Measurements from ENCODE around the gene TRIM42.

Gene TRIM42

GRCh38 chr3:140709751-140710150 lies 31.9 kb downstream of the TRIM42 start:
- DNase-seq (ENCODE audit: low read depth in 2 of 2, low spot score in 1 of 2) = no peak

GRCh38 chr3:140710711-140711389 lies 33.0 kb downstream of the TRIM42 start:
- DNase-seq (ENCODE audit: low read depth in 2 of 2, low spot score in 1 of 2) = no peak

GRCh38 chr3:140711390-140712035 lies 33.6 kb downstream of the TRIM42 start:
- no peak for DNase-seq (ENCODE audit: low read depth in 2 of 2, low spot score in 1 of 2)

GRCh38 chr3:140712301-140712700 lies 34.4 kb downstream of the TRIM42 start:
- no peak for DNase-seq (ENCODE audit: low read depth in 2 of 2, low spot score in 1 of 2)

- DNase-seq (ENCODE audit: low read depth in 2 of 2, low spot score in 1 of 2) = no peak
Observed at GRCh38 chr3:140715035-140715434, 37.2 kb downstream of the TRIM42 start.

GRCh38 chr3:140717921-140718320 lies 40.1 kb downstream of the TRIM42 start:
- no peak for DNase-seq (ENCODE audit: low read depth in 2 of 2, low spot score in 1 of 2)

GRCh38 chr3:140719841-140720614 lies 42.2 kb downstream of the TRIM42 start:
- no peak for DNase-seq (ENCODE audit: low read depth in 2 of 2, low spot score in 1 of 2)

GRCh38 chr3:140723576-140723975 lies 45.7 kb downstream of the TRIM42 start:
- DNase-seq (ENCODE audit: low read depth in 2 of 2, low spot score in 1 of 2) = no peak

GRCh38 chr3:140724856-140725812 lies 47.3 kb downstream of the TRIM42 start:
- no peak for DNase-seq (ENCODE audit: low read depth in 2 of 2, low spot score in 1 of 2)

GRCh38 chr3:140726066-140726465 lies 48.2 kb downstream of the TRIM42 start:
- DNase-seq (ENCODE audit: low read depth in 2 of 2, low spot score in 1 of 2) = no peak

- no peak for DNase-seq (ENCODE audit: low read depth in 2 of 2, low spot score in 1 of 2)
Observed at GRCh38 chr3:140727886-140728285, 50.0 kb downstream of the TRIM42 start.

GRCh38 chr3:140731440-140732119 lies 53.7 kb downstream of the TRIM42 start:
- no peak for DNase-seq (ENCODE audit: low read depth in 2 of 2, low spot score in 1 of 2)

GRCh38 chr3:140733623-140734022 lies 55.8 kb downstream of the TRIM42 start:
- no peak for DNase-seq (ENCODE audit: low read depth in 2 of 2, low spot score in 1 of 2)

GRCh38 chr3:140736863-140737460 lies 59.1 kb downstream of the TRIM42 start:
- DNase-seq (ENCODE audit: low read depth in 2 of 2, low spot score in 1 of 2) = no peak

- no peak for DNase-seq (ENCODE audit: low read depth in 2 of 2, low spot score in 1 of 2)
Observed at GRCh38 chr3:140742116-140742515, 64.3 kb downstream of the TRIM42 start.

GRCh38 chr3:140748171-140748570 lies 70.3 kb downstream of the TRIM42 start:
- DNase-seq (ENCODE audit: low read depth in 2 of 2, low spot score in 1 of 2) = no peak

GRCh38 chr3:140748903-140749302 lies 71.0 kb downstream of the TRIM42 start:
- no peak for DNase-seq (ENCODE audit: low read depth in 2 of 2, low spot score in 1 of 2)
